Right atrium auricular region (tissue), 2 donors: Measurements from ENCODE around the gene SH2D1B. TPM values are rescaled to one million over a fixed set of nuclear protein-coding genes. Genes with fewer than 3 reads are reported as not detected.
"Not testable (repeated sequence)": the region's sequence is repeated elsewhere in the genome, so short reads cannot be mapped to it uniquely, and the experiment has no call there.

Experiments
- DNase-seq: peaks from one replicate; pipeline ENCODE4 v3.0.0-alpha.2; 2019; ENCODE audit warnings: low spot score
- H3K27ac ChIP-seq, 2 donors: fragments of 200-600 bp; sonication (generic); 1 replicate in 1 of 2; 2 replicates in 1 of 2; pipeline ENCODE4 v1.5.1; 2016 to 2019
- H3K27me3 ChIP-seq, 2 donors: fragments of 200-600 bp; sonication (generic); one replicate each; pipeline versions ENCODE4 v1.5.1 to v1.6.0; 2017 to 2019
- H3K36me3 ChIP-seq: fragments of 200-600 bp; sonication (generic); one replicate; pipeline ENCODE4 v1.5.1; 2016
- H3K4me1 ChIP-seq, 2 donors: fragments of 200-600 bp; sonication (generic); one replicate each; pipeline versions ENCODE4 v1.5.1 to v1.6.0; 2017 to 2019
- H3K4me3 ChIP-seq, 2 donors: fragments of 200-600 bp; sonication (generic); 1 replicate in 1 of 2; 2 replicates in 1 of 2; pipeline ENCODE4 v1.5.1; 2017 to 2019; ENCODE audit warnings: mild to moderate bottlenecking in 1 of 2, moderate library complexity in 1 of 2
- H3K9me3 ChIP-seq, 2 donors: fragments of 200-600 bp; sonication (generic); one replicate each; pipeline ENCODE4 v1.5.1; 2019
- CTCF ChIP-seq, 2 donors: fragments of 200-600 bp; sonication (generic); IDR thresholded peaks; one replicate each; pipeline ENCODE4 v1.5.1; 2019; ENCODE audit warnings: antibody characterized with exemption in 2 of 2
- total RNA-seq, 2 donors: library from RNA; depleted of rRNA; stranded (reverse); fragments of >200 nt; gene quantifications; one replicate each; pipeline ENCODE4 v1.1.0, GENCODE V29; 2016

Gene SH2D1B
- total RNA-seq, 2 donors from 2014 or later: 0.16 TPM; not detected in 1

GRCh38 chr1:162430583-162430982 is 18.6 kb upstream of the SH2D1B start:
- Histone ChIP-seq H3K4me3 (no peak overlapping the region), H3K9me3 (no peaks in the 10 kb centered on the region), H3K4me1 (no peaks in the 10 kb centered on the region), H3K27me3 (no peaks in the 10 kb centered on the region), H3K27ac (no peak overlapping the region), H3K36me3 (no peaks in the 10 kb centered on the region)
- DNase-seq: no peak
- TF ChIP-seq CTCF (IDR thresholded peaks at IDR 0.05): no peak

- no peaks in the 10 kb centered on the region for H3K4me1 ChIP-seq
- H3K27me3 ChIP-seq: no peaks in the 10 kb centered on the region
- H3K27ac ChIP-seq: no peak overlapping the region
- DNase-seq: no peak
- no peaks in the 10 kb centered on the region for H3K36me3 ChIP-seq
- H3K9me3 ChIP-seq: peaks cover 0 to 5% of the 10 kb centered on the region in 2 donors
- H3K4me3 ChIP-seq: no peak overlapping the region
- TF ChIP-seq CTCF (IDR thresholded peaks at IDR 0.05): no peak
These were observed 10.9 kb upstream of the SH2D1B start for GRCh38 chr1:162422662-162423375.

GRCh38 chr1:162421258-162422164 is 9.6 kb upstream of the SH2D1B start:
- no peaks in the 10 kb centered on the region for H3K27me3 ChIP-seq
- DNase-seq: no peak
- H3K9me3 ChIP-seq: peaks cover 0 to 5% of the 10 kb centered on the region in 2 donors
- no peak overlapping the region for H3K27ac ChIP-seq
- H3K36me3 ChIP-seq: no peaks in the 10 kb centered on the region
- no peak overlapping the region for H3K4me3 ChIP-seq
- no peak for TF ChIP-seq CTCF (IDR thresholded peaks at IDR 0.05)
- no peaks in the 10 kb centered on the region for H3K4me1 ChIP-seq

- TF ChIP-seq CTCF (IDR thresholded peaks at IDR 0.05): no peak
- H3K4me1 ChIP-seq: no peaks in the 10 kb centered on the region
- no peak for DNase-seq
- H3K9me3 ChIP-seq: peaks cover 0 to 11% of the 10 kb centered on the region in 2 donors
- no peak overlapping the region for H3K27ac ChIP-seq
- H3K4me3 ChIP-seq: no peak overlapping the region
- H3K36me3 ChIP-seq: no peaks in the 10 kb centered on the region
- no peaks in the 10 kb centered on the region for H3K27me3 ChIP-seq
These were observed 8.2 kb upstream of the SH2D1B start for GRCh38 chr1:162420120-162420519.

- not testable (repeated sequence) for H3K36me3 ChIP-seq, H3K4me3 ChIP-seq, DNase-seq, H3K27ac ChIP-seq, H3K4me1 ChIP-seq, H3K27me3 ChIP-seq
- H3K9me3 ChIP-seq: peaks cover 0 to 13% of the 10 kb centered on the region in 2 donors
These were observed 7.6 kb upstream of the SH2D1B start for GRCh38 chr1:162419450-162419931.

GRCh38 chr1:162418584-162418983 is 6.6 kb upstream of the SH2D1B start:
- peaks cover 0 to 11% of the 10 kb centered on the region in 2 donors for H3K9me3 ChIP-seq

More at GRCh38 chr1:162418584-162418983, 6.6 kb upstream of the SH2D1B start:
- not testable (repeated sequence) for H3K36me3 ChIP-seq, DNase-seq, H3K27me3 ChIP-seq, H3K27ac ChIP-seq, H3K4me1 ChIP-seq, H3K4me3 ChIP-seq
